Thyroid gland (tissue), 4 donors: ENCODE data around the gene SYN1. TPM values are rescaled to one million over a fixed set of nuclear protein-coding genes. Genes with fewer than 3 reads are reported as not detected.

Experiments
- DNase-seq, 2 donors: peaks; one replicate each; pipeline ENCODE4 v3.0.0-alpha.2; 2019
- H3K27ac ChIP-seq, 3 donors: fragments of 200-600 bp; sonication (generic); 1 replicate in 2 of 3; 2 replicates in 1 of 3; pipeline ENCODE4 v1.5.1; 2016 to 2019; ENCODE audit warnings: mild to moderate bottlenecking in 1 of 3, moderate library complexity in 1 of 3
- H3K27me3 ChIP-seq: fragments of 200-600 bp; sonication (generic); one replicate; pipeline ENCODE4 v1.5.1; 2019
- H3K36me3 ChIP-seq, 2 donors: fragments of 200-600 bp; sonication (generic); one replicate each; pipeline ENCODE4 v1.5.1; 2016 to 2019
- H3K4me1 ChIP-seq, 2 donors: fragments of 200-600 bp; sonication (generic); one replicate each; pipeline ENCODE4 v1.5.1; 2017 to 2019
- H3K4me3 ChIP-seq, 3 donors: fragments of 200-600 bp; sonication (generic); replicated peaks in 1 of 3; 1 replicate in 2 of 3; 2 replicates in 1 of 3; pipeline ENCODE4 v1.5.1; 2016; ENCODE audit warnings: mild to moderate bottlenecking in 1 of 3
- H3K9me3 ChIP-seq: fragments of 200-600 bp; sonication (generic); one replicate; pipeline ENCODE4 v1.5.1; 2017
- POLR2A ChIP-seq, 2 donors: fragments of 450-650 bp; IDR thresholded peaks; one replicate each; pipeline ENCODE4 v1.6.1; 2017; ENCODE audit warnings: antibody characterized with exemption in 2 of 2, mild to moderate bottlenecking in 2 of 2, moderate library complexity in 1 of 2
- WGBS, 2 donors: methylation state at CpG; one replicate each; pipeline ENCODE4 v1.1.5; 2017; 5-methylcytosine and 5-hydroxymethylcytosine counted together
- intact Hi-C: fragments of 100-400 bp; cut with DNase I; formaldehyde crosslinking; loops from one replicate; pipeline ENCODE4 v1.15.1; 2023
- total RNA-seq, 4 donors: library from RNA; depleted of rRNA; stranded (reverse); fragments of >200 nt; gene quantifications; one replicate each; pipeline ENCODE4 v1.2.3, GENCODE V29; 2016
- TF ChIP-seq, protein P1 (sequence below), 6 experiments: fragments of 200-600 bp in 3 of 6; fragments of 450-650 bp in 3 of 6; sonication (generic) in 3 of 6; IDR thresholded peaks; one replicate each; pipeline ENCODE4 v1.5.1; 2016 to 2019; ENCODE audit warnings: antibody characterized with exemption in 6 of 6, mild to moderate bottlenecking in 2 of 6, inconsistent platforms in 1 of 6, moderate library complexity in 1 of 6

SYN1 gene
- total RNA-seq, 4 donors from 2014 or later, result 0.13 to 0.15 TPM; not detected in 2

DNA sequence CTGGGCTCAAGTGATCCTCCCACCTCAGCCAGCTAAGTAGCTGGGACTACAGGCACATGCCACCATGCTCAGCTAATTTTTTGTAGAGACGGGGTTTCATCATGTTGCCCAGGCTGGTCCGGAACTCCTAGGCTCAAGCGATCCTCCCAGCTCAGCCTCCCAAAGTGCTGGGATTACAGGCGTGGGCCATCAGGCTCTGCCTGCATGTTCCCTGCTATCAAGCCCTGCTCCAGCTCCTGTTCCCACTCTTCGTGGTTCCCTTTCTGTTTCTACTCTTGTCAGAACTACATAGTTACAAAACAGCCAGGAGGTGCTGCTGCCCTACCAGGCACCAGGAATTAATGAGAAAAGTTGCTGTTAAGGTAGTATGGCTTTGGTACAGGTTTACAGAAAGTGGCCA is 28.7 kb downstream of the SYN1 start:
- no peaks in the 10 kb centered on the region for H3K4me1 ChIP-seq
- intact Hi-C loops, result no loop called here
- no peak for DNase-seq
- H3K9me3 ChIP-seq, result no peaks in the 10 kb centered on the region
- no peak overlapping the region for H3K4me3 ChIP-seq
- H3K27ac ChIP-seq, result no peak overlapping the region
- H3K27me3 ChIP-seq, result no peaks in the 10 kb centered on the region
- WGBS, 2 donors, result 87 to 97% methylated on average over 5 of the region's 5 CpGs
- TF ChIP-seq, protein P1, sequence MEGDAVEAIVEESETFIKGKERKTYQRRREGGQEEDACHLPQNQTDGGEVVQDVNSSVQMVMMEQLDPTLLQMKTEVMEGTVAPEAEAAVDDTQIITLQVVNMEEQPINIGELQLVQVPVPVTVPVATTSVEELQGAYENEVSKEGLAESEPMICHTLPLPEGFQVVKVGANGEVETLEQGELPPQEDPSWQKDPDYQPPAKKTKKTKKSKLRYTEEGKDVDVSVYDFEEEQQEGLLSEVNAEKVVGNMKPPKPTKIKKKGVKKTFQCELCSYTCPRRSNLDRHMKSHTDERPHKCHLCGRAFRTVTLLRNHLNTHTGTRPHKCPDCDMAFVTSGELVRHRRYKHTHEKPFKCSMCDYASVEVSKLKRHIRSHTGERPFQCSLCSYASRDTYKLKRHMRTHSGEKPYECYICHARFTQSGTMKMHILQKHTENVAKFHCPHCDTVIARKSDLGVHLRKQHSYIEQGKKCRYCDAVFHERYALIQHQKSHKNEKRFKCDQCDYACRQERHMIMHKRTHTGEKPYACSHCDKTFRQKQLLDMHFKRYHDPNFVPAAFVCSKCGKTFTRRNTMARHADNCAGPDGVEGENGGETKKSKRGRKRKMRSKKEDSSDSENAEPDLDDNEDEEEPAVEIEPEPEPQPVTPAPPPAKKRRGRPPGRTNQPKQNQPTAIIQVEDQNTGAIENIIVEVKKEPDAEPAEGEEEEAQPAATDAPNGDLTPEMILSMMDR (IDR thresholded peaks at IDR 0.05), result no peak
- no peak for TF ChIP-seq POLR2A (IDR thresholded peaks at IDR 0.05)
- no peaks in the 10 kb centered on the region for H3K36me3 ChIP-seq

- TF ChIP-seq, protein P1 (IDR thresholded peaks at IDR 0.05), result no peak
- no peak for TF ChIP-seq POLR2A (IDR thresholded peaks at IDR 0.05)
- no peak overlapping the region for H3K27ac ChIP-seq
- H3K4me1 ChIP-seq, result no peaks in the 10 kb centered on the region
- H3K27me3 ChIP-seq, result no peaks in the 10 kb centered on the region
- no peak overlapping the region for H3K4me3 ChIP-seq
- intact Hi-C loops, result no loop called here
- WGBS, 2 donors, result 63 to 90% methylated on average over 4 to 11 of the region's 16 CpGs
- no peaks in the 10 kb centered on the region for H3K36me3 ChIP-seq
- no peak for DNase-seq
- no peaks in the 10 kb centered on the region for H3K9me3 ChIP-seq
Observed at GRCh38 chrX:47587906-47588735, 31.5 kb downstream of the SYN1 start.

- no peak for TF ChIP-seq POLR2A (IDR thresholded peaks at IDR 0.05)
- TF ChIP-seq, protein P1 (IDR thresholded peaks at IDR 0.05), result no peak
- 57 to 59% methylated on average over 4 of the region's 4 CpGs for WGBS, 2 donors
Observed at GRCh38 chrX:47587091-47587891, 32.4 kb downstream of the SYN1 start.

GRCh38 chrX:47586043-47586787 is 33.4 kb downstream of the SYN1 start:
- TF ChIP-seq POLR2A (IDR thresholded peaks at IDR 0.05), result no peak
- TF ChIP-seq, protein P1 (IDR thresholded peaks at IDR 0.05), result no peak
- intact Hi-C loops, result no loop called here

More at GRCh38 chrX:47587091-47587891, 32.4 kb downstream of the SYN1 start:
- no peak overlapping the region for H3K27ac ChIP-seq
- H3K36me3 ChIP-seq, result no peaks in the 10 kb centered on the region
- H3K4me3 ChIP-seq, result no peak overlapping the region
- no peaks in the 10 kb centered on the region for H3K9me3 ChIP-seq
- no peaks in the 10 kb centered on the region for H3K4me1 ChIP-seq
- no peaks in the 10 kb centered on the region for H3K27me3 ChIP-seq
- DNase-seq, result no peak
- intact Hi-C loops, result no loop called here

More at GRCh38 chrX:47586043-47586787, 33.4 kb downstream of the SYN1 start:
- DNase-seq, result no peak
- Histone ChIP-seq H3K36me3 (no peaks in the 10 kb centered on the region), H3K27ac (no peak overlapping the region), H3K9me3 (no peaks in the 10 kb centered on the region), H3K4me3 (no peak overlapping the region), H3K4me1 (no peaks in the 10 kb centered on the region), H3K27me3 (no peaks in the 10 kb centered on the region)
- 78 to 79% methylated on average over 3 to 9 of the region's 11 CpGs for WGBS, 2 donors
